RWPE1 (cell line): ENCODE results near the gene CDC42EP5.
A peak's percentile ranks its signal among the peaks of the same experiment; 100 is the strongest.

Source experiments
- CTCF ChIA-PET: fragments of 350-600 bp; sonication (Branson Sonifier 250); formaldehyde crosslinking; extraction: SDS; loops from one replicate; lab custom pipeline; 2021; lab: Yijun Ruan, JAX
- POLR2A ChIA-PET: fragments of 400-600 bp; formaldehyde crosslinking; extraction: SDS; loops from one replicate; lab custom pipeline; 2020; ENCODE audit warnings: antibody characterized with exemption; ENCODE audit not compliant: low non-redundant PET; lab: Yijun Ruan, JAX
- DNase-seq: peaks from one replicate; pipeline ENCODE4 v3.0.0; 2012; ENCODE audit warnings: low spot score
- H3K27ac ChIP-seq: fragments of 450-650 bp; 2 replicates; pipeline ENCODE4 v1.5.1; 2017
- CTCF ChIP-seq: fragments of 450-650 bp; conservative IDR thresholded peaks from 2 replicates; pipeline ENCODE4 v1.5.1; 2017; ENCODE audit warnings: low read depth, mild to moderate bottlenecking

CDC42EP5 gene

GRCh38 chr19:54461210-54461609, 11.9 kb downstream of the CDC42EP5 start:
- peak overlapping the region; percentile 99 for H3K27ac ChIP-seq
- DNase-seq: no peak
- CTCF ChIA-PET: no interaction called here
- TF ChIP-seq CTCF: no peak
- POLR2A ChIA-PET: interaction anchor here (1.1 kb wide), 1 partner anchor 23 kb away, joined by 5 read pairs; no protein-coding TSS in a partner anchor

DNA sequence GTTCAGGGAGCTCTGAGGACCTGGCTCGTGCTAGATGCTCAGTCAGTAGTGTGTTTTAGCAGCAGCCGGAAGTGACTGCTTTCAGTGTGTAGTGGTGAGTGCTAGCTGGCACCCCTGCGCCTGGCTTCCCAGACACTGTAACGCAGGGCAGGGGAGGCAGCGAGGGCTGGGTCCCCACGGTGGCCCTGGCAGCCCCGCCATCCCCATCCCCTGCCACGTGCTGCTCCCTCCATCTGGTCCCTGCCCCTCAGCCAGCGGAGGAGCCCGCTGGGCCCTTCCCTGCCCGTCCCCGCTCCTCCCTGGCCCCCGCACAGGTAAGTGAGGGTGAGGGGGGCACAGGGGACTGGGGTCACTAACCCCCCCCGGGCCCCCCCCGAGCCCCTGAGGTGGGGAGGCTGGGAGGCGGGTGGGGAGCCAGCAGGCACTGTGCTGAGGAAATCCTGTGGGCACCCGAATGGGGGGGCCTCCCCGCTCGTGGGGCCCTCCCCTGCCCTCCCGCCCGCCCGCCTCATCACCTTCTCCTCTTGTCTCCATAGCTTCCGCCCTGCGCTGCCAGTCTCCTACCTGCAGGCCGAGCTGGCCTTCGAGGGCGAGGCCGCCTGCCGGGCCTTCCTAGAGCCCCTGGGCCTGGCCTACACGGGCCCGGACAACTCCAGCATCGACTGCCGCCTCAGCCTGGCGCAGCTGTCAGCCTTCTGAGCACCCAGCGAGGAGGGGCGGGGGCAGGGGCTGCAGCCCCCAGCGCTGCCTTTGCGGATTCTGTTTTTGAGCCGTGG, 12.7 kb downstream of the CDC42EP5 start:
- CTCF ChIA-PET: interaction anchor here (1.1 kb wide), 1 partner anchor 9 kb away, joined by 4 read pairs; no protein-coding TSS in a partner anchor
- POLR2A ChIA-PET: interaction anchor here (1.3 kb wide), 1 partner anchor 11 kb away, joined by 6 read pairs; the partner anchor contains the start of gene LENG8
- no peak for DNase-seq
- TF ChIP-seq CTCF: no peak
- peak overlapping the region; percentile 99 for H3K27ac ChIP-seq

DNA sequence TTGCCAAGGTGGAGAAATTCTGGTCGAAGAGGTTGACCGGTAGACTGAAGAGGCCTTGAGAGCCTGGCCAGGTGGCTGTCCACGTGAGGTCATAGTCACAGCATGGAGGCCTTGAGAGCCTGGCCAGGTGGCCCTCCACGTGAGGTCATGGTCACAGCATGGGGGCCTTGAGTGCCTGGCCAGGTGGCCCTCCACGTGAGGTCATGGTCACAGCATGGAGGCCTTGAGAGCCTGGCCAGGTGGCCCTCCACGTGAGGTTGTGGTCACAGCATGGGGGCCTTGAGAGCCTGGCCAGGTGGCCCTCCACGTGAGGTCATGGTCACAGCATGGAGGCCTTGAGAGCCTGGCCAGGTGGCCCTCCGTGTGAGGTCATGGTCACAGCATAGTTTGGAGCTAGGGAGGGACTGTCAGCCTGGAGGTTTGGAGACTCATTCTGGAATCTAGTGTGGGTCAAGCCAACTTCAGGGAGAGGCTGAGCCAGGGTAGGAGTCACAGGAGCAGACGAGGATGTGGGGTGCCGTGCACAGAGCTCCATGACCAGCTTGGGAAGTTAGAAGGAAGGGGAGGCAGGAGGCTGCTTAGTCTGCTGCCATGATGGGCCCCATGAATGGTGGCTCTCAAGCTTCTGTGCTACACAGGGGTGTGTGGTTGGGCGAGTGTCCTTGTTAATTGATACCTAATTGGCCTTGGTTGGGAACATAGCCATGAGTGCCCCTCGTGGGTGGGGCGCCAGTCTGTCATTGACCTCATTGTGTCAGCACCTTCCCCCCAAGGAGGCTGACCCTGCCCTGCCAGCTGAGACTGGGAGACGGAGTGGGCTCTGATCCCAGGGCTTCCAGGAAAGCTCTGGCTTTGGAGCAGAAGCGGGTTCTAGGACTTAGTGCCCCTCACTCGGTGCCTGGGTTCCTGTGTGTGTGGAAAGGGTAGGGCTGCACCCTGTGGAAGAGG, 13.5 kb downstream of the CDC42EP5 start:
- DNase-seq: no peak
- CTCF ChIA-PET: interaction anchor here (1.1 kb wide), 1 partner anchor 9 kb away, joined by 4 read pairs; no protein-coding TSS in a partner anchor
- H3K27ac ChIP-seq: peak overlapping the region; percentile 99
- POLR2A ChIA-PET: interaction anchor here (1.3 kb wide), 1 partner anchor 11 kb away, joined by 6 read pairs; the partner anchor contains the start of gene LENG8
- TF ChIP-seq CTCF: no peak

GRCh38 chr19:54458648-54459281, 14.3 kb downstream of the CDC42EP5 start:
- POLR2A ChIA-PET: no interaction called here
- TF ChIP-seq CTCF: no peak
- DNase-seq: no peak
- peak overlapping the region; percentile 33 for H3K27ac ChIP-seq
- CTCF ChIA-PET: no interaction called here

- peak overlapping the region; percentile 33 for H3K27ac ChIP-seq
- no peak for DNase-seq
Observed at GRCh38 chr19:54457773-54458647, 15.1 kb downstream of the CDC42EP5 start.

More at GRCh38 chr19:54457773-54458647, 15.1 kb downstream of the CDC42EP5 start:
- ChIA-PET POLR2A (no interaction called here), CTCF (no interaction called here)
- no peak for TF ChIP-seq CTCF
